Hematopoietic multipotent progenitor cell (in vitro differentiated cells): ENCODE data around the gene HHATL. TPM values are rescaled to one million over a fixed set of nuclear protein-coding genes. Genes with fewer than 3 reads are reported as not detected.
"Not testable (repeated sequence)": the region's sequence is repeated elsewhere in the genome, so short reads cannot be mapped to it uniquely, and the experiment has no call there.

ENCODE experiments used
- DNase-seq, 3 donors: peaks; one replicate each; pipeline ENCODE4 v3.0.0-alpha.2; 2011 to 2015; ENCODE audit warnings: low read depth in 2 of 3, low spot score in 2 of 3
- total RNA-seq: library from RNA; depleted of rRNA; stranded (reverse); fragments of >200 nt; gene quantifications from one replicate; pipeline ENCODE4 v1.2.3, GENCODE V29; 2012

Gene HHATL
- total RNA-seq, 1 donor, result not detected

DNA sequence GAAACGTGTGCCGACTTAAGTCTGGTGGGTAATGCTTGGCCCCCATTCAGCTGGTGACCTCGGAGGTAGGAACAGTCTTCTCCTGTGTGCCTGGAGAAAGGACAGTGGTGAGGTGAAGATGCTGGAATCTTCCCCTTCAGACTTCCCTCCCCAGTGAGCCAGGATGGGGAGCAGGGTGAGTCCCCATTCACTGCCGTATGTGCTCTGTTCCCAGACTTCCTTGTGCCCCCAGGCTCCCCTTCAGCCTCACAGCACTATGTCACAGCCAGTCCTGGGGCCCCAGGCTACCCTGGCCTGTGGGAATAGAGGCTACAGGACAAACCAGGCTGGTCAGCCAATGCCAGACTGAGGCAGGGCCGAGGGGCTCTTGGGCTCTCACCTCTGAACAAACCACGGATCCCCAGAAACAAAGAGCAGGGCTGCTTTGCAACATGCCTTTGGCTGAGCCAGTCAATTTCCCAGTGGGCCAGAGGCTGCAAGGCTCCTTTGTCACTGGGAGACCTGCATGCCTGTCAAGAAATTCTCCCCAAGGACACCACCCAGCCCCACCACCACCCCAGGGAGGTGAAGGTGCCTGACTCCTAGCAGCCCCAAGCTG is 31.8 kb upstream of the HHATL start:
- DNase-seq, result no peak

DNA sequence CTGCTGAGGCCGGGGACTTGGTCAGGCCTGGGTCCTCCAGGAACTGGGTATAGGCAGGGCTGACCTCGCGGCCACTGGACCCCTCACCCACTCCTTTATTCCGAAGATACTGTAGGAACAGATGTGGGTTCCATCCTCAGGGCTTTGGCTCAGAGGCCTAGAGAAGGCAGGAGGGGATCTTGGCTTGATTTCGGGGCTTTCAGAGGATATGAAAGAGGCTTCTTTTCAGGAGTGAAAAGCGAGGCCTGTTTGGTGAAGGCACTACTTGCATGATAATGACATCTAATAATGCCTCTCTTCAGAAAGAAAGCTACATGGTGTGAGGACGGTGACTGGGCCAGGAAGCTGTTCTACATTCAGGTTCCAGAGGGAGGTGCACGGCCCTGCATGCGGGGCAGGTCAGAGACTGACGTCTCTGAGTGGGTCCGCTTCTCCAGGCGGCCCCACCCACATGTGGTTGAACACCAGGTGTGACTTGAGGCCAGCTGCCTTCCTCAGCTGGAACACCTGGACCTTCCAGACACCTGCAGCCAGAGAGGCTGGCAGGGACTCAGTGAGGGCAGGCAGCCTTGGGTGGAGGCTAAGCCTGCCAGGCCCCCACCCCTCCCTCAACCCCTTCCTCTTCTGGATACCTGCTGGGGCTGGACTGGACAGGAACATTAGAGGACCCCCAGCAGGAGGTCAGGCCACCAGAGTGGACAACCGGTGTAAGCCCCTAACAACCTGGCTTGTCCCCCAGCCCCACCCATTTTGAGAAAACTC is 31.1 kb upstream of the HHATL start:
- DNase-seq, result no peak

DNA sequence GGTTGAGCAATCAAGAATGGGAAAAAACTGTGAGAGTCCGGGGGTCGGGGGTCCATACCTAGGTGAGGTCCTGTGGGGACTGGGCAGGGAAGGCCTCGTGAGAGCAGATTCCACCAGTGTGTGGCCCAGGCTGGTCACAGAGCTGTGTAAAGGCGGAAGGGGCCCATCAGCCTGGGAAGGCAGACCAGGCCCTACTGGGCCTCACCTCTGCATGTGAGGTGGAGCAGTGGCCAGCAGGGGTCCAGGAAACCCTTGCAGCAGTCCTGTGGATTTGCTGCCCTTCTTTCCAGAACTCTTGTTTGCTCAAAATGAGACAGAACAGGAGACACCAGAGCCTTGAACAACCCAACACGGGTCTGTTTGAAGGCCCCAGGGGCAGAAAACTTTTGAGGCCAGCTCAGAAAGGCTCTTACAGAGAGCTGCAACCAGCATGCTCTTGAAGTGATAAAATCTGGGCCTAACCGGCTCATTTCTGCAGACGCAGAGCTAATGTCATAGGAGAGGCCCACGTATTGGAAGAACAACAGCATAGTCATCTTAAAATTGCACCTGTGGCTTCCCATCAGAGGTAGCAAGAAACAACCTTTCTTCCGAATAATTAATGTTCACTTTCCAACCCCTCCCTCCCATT is 30.3 kb upstream of the HHATL start:
- DNase-seq, result no peak

DNA sequence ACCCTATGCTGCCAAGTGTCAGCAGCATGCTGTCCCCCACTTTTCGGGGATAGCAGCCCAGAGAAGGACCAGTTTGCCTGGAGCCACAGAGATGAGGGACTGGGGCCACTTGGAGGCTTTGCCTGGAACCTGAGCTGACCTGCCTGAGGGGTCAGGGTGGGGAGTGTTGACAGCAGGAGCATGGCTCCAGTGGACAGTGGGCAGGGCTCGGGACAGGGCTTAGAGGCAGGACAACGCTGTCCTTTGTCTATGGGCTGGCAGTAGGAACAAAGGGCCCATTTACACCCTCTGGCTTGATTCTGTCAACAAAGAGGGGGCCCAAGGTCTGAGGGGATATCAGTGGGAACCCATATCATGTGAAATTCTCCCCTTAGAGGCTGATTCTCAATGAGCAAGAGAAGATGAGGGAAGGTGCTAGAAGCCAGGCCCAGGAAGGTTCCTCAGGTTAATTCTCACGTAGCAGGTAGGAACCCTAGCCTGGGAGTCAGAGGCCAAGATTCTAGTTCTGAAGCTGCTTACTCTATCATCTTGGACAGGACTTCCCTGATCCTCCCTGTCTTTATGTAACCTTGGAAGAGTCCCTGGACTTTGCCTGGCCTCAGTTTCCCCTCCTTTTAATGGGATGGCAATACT is 29.7 kb upstream of the HHATL start:
- DNase-seq, result no peak

DNA sequence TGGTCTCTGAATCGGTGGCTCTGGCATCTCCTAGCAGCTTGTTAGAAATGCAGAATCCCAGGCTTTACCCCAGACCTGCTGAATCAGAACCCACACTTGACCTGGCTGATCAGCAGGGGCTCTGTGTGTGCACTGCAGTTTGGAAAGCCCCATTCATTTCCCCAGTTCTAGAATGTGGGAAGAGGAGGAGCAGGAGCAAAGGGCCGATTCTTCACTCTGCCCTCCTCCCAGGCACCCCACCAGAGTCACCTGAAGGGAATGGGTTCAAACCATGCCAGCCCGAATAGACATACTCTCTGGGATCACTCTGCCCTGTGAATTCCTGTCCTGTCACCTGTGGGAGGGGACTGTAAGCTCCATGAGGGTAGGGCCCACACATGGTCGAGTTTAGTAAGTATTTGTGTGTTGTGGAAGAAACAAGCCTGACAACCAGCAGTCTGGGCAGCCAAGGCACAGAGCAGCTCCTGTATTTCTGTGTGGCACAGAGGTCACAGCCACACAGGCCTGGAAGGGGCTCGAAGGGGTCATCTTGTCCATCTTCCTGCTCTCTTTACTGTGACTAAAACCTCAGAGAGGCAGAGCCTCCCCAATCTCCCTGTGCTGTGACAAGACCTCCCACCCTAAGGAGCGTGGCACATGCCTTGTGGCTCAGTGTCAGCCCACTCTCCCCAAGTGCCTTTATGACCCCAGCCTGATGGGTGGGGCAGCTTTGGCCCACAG is 29.0 kb upstream of the HHATL start:
- DNase-seq, result no peak

DNA sequence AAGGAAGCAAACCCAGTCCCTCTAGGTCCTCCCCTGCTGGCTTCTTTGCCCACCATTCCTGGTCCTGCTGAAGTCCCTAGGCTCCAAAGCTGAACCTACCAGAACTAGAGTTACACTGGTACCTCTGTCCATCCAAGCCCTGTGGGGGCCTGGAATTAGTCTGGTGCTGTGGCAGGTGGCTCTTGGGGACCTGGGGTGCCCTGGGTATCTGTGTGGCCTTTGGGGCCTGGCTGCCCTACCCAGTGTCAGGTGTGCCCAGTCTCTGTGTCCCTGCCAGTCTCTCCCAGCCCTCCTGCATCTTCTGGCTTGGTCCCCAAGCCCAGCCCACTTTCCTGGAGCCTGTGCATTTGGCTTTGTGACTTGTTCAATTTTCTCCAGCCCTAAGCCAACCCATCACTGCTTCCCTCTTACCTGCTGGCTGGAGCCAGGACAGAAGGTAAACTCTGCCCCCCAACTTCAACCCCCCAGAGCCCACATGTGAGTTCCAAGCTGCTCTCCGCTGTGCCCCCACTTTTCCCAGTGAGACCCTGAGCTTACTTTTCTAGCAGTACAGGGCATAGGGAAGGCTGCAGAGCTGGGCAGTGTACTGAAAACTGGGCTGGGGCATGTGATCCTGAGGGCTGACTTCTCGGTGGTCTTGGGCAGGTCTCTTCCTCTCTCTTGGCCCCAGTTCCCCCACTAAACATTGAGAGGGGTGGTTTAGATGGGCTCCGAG is 28.3 kb upstream of the HHATL start:
- DNase-seq, result no peak

DNA sequence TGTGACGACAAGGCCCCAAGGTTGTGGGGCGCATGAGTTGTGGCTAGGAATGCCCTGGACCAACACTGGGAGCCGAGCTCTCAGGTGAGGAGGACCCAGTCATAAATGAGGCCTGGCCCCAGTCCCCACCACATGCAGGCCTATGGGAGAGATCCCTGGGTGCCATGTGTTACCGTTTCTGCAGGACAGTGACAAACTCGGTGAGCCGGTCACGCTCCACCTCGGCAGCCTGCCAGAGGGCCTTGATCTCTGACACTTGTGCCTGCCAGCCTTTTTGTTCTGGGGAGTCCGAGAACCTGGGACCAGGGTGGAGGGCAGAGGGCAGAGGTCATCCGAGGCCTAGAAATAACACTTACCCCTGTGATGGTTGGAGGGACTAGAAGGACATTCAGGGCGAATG is 27.7 kb upstream of the HHATL start:
- DNase-seq, result no peak

DNA sequence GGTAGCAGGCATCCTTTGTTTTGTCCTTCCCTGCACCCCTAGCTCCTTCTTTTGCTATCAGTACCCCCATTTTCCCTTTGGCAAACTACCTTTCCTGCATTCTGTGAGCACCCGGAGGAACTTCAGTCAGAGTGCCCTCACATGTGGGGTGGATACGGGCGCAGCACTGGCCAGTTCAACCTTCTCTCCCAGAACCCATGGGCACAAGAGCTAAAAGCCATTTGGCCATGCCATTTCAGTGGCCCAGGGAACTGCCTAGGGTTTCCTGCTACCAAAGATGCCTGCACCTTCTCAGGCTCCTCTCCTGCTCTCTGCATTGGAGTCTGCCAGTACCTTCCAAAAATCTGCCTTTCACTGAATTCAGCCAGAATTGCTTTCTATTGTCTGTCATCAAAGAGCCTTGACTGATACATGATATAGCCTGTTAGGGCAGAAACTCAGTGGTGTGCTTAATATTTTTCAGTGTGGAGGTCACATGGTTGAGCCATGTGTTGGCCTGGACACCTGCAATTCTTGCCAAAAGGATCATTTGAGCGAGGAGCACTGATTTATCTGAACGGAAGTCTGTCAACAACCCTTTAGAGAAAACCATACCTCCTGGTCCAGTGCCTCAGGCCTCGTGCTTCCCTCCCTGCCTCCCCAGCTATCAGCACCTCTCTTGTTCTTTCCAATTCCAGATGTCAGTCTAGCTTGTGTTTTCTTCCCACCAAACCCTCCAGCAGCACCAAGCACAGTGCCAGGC is 27.0 kb upstream of the HHATL start:
- no peak for DNase-seq

DNA sequence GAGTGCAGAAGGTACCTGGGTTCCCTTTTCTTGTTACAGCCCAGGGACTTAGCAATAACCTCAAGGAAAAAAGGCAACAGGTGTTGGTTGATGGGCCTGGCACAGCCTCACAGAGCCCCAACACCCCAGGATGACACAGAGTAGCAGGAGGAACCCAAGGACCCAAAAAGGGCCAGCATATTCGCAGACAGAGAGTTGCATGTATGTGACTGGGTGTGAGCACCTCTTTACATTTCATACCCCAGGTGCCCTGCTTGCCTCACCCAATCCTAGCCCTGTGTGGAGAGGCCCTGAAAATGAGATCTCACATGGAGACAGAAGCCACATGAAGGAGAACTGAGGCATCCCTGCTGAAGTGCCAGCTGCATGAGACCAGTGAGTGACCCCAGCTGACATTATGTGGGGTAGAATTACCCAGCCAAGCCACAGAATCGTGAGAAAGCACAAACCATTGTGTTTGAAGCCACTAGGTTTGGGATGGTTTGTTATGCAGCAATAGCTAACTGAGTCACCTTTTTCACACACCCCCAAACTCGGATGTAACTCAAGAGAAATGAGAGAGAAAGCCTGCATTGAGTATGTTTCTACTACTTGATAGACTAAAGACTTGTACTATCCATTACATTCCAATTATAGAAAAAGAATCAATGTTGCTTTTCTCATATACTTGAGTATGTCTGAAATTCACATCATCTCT is 26.2 kb upstream of the HHATL start:
- DNase-seq, result no peak

DNA sequence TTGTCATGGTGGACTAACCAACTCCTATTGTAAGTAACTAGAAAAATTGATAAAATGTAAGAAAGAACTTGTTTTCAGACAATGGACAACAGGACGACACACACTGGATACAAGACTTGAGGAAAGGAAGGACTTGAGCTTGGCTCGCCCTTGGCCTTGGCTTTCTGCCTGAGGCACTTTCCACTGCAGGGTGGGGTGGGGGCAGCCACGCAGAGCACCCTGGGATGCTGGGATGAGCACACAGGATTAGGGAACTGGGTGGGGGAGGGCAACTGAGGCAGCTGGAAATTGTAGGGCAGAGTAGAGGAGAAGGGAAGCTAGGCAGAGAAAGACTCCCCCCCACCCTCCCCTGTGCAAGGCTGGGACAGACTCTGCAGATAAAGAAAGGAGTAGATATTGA is 25.5 kb upstream of the HHATL start:
- DNase-seq, result no peak

DNA sequence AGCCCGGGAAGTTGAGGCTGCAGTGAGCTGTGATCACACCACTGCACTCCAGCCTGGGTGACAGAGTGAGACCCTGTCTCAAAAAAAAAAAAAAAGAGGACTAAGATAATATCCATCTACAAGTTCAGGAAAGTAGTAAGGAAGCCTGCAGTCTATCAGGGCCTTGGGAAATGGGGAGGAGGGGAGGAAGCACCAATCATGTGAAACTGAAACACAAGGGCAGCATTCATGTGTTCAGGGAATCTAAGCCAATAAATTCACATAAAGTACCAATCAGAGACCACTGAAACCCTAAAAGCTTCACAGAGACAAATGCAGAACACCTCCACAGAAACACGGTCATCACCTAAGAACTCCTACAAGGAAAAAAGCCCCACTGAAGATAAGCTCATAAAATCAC is 22.9 kb upstream of the HHATL start:
- no peak for DNase-seq

DNA sequence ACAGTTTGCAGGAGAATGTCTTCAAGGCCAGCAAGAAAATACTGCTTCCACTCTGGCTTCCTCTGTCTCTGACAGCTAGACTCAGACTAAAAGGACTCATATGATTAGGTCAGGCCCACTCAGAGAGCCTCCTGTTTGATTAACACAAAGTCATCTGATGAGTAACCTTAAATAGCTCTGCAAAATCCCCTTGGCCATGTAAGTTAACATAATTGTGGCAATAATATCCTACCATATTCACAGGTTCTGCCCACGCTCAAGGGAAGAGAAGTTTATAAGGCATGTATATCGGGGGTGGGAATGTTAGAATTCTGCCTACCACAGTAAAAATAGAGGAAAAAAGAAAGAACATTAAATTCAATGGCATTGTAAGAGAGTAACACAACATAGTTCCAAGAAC is 20.6 kb upstream of the HHATL start:
- no peak for DNase-seq

DNA sequence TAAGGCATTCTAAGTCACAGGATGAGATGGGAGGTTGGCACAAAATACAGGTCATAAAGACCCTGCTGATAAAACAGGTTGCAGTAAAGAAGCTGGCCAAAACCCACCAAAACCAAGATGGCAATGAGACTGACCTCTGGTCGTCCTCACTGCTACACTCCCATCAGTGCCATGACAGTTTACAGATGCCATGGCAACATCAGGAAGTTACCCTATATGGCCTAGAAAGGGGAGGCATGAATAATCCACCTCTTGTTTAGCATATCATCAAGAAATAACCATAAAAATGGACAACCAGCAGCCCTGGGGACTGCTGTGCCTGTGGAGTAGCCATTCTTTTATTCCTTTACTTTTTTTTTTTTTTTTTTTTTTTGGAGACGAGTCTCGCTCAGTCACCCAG is 19.8 kb upstream of the HHATL start:
- not testable (repeated sequence) for DNase-seq

DNA sequence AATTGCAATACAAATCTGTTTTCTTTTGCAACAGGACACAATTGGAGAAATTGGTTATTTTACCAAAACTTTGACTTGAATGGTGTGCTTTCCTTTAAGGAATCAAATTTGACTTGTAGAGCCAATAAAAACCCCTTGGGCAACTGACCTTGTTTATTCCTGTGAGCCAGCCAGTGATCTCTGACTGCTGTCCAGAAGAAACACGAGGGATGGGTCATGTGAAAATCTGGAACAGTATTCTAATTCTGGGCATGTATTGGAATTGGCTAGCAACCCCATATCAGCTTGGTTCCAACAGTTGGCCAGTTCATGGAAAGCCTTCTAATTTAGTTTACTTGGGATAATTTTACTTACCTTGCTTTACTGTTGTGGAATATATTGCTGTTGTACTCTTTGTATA is 19.1 kb upstream of the HHATL start:
- DNase-seq, result no peak

DNA sequence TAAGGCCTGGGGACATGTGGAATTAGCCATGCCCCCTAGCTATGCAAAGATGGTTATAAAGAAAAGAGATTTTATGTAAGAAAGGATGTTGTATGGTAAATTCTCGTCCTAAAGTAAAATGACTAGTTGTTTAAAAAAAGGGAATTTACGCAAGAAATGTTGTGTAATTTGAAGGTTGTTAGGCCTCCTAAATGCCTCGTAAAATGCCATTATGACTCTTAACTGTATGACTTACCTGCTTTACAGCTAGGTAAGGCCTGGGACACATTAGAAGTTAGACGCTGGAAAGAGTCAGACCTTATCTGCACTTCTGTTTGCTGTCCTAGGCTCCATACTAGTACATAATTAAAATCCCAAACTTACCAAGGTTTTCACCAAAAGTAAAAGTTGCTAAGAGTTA is 17.5 kb upstream of the HHATL start:
- DNase-seq, result no peak

DNA sequence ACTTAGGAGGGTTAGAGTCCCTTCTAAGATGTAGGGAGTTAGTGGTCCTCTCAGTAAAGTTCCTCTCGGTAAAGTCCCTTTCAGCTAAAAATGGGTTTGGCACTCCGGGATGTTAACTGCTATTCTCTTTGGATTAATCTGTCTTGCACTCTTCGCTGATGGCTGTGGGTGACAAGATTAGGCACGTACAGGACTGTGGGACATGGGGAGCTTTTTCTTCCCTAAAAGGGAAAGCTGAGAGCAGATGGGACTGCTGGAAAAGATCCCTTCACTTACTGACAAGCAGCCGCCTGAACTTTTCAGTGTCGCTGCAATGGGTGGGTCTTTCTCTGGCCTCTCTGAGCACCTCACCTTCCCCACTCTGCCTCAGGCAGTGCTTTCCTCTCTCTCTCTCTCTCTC is 16.4 kb upstream of the HHATL start:
- no peak for DNase-seq

DNA sequence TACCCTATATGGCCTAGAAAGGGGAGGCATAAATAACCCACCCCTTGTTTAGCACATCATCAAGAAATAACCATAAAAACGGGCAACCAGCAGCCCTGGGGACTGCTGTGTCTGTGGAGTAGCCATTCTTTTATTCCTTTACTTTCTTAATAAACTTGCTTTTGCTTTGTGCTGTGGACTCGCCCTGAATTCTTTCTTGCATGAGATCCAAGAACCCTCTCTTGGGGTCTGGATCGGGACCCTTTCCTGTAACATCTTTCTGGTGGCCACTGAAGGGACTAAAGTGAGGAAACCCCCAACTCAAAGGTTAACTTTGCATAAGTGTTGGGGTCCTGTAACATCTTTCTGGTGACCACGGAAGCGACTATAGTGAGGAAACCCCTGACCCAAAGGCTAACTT is 15.7 kb upstream of the HHATL start:
- DNase-seq, result no peak

DNA sequence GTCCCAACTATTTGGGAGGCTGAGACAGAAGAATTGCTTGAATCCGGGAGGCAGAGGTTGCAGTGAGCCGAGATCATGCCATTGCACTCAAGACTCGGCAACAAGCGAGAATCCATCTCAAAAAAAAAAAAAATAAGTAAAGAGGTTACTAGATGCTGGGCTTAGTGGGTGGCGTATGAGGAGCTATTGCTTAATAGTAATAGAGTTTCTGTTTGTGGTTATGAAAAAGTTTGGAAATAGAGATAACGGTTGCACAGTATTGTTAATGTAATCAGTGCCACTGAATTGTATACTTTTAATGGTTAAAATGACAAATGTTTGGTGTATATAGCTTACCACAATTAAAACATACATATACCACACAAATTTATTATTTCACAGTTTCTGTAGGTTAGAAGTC is 14.7 kb upstream of the HHATL start:
- DNase-seq, result no peak

DNA sequence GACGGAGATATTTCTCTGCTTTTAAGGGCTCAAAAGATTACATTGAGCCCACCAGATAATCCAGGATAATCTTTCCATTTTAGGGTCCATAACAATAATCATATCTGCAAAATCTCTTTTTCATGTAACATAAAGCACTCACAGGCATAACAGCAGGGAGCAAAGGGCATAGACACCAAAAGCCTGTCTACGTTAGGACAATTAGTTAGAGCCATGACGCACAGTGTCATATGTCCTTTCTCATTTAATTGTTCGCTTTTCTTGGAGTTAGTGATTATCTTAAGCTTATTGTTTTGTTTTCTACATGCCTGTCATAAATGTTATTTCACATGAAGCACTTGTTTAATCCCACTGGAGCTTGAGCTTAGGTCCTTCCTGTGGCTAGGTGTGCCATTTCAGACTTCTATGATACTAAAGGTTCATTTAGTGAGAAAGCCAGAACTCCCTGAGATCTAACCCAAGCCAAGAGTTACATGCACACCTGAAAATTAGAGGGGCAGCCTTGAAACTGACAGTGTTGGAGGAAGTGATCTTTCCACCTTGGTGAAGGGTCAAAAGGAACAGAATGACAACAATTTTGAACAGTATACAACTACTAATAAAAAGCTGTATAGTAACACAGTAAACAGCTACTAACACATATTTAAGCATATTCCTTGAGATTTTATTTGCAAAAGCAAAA is 11.7 kb upstream of the HHATL start:
- no peak for DNase-seq
